Ascending aorta (tissue), 2 donors: ENCODE data around the gene HLA-DRB1. TPM values are rescaled to one million over a fixed set of nuclear protein-coding genes. Genes with fewer than 3 reads are reported as not detected.

Source experiments
- DNase-seq, 2 donors: peaks; one replicate each; pipeline ENCODE4 v3.0.0-alpha.2; 2019; ENCODE audit warnings: low spot score in 2 of 2
- H3K27ac ChIP-seq, 2 donors: fragments of 200-600 bp; sonication (generic); one replicate each; pipeline ENCODE4 v1.5.1; 2016 to 2017; ENCODE audit warnings: mild to moderate bottlenecking in 1 of 2
- H3K27me3 ChIP-seq: fragments of 200-600 bp; sonication (generic); one replicate; pipeline ENCODE4 v1.5.1; 2017
- H3K36me3 ChIP-seq, 2 donors: fragments of 200-600 bp; sonication (generic); one replicate each; pipeline ENCODE4 v1.5.1; 2016
- H3K4me1 ChIP-seq, 2 donors: fragments of 200-600 bp; sonication (generic); one replicate each; pipeline ENCODE4 v1.5.1; 2016 to 2017; ENCODE audit warnings: mild to moderate bottlenecking in 1 of 2
- H3K4me3 ChIP-seq, 2 donors: fragments of 200-600 bp; sonication (generic); one replicate each; pipeline ENCODE4 v1.5.1; 2016 to 2017; ENCODE audit warnings: mild to moderate bottlenecking in 1 of 2
- H3K9me3 ChIP-seq, 2 donors: fragments of 200-600 bp; sonication (generic); one replicate each; pipeline ENCODE4 v1.5.1; 2016
- CTCF ChIP-seq, 3 experiments: fragments of 200-600 bp in 2 of 3; fragments of 450-650 bp in 1 of 3; sonication (generic) in 2 of 3; IDR thresholded peaks; one replicate each; pipeline ENCODE4 v1.5.1; 2016 to 2019; ENCODE audit warnings: antibody characterized with exemption in 3 of 3, mild to moderate bottlenecking in 1 of 3, moderate library complexity in 1 of 3
- intact Hi-C: fragments of 100-400 bp; cut with DNase I; formaldehyde crosslinking; loops from one replicate; pipeline ENCODE4 v1.15.1; 2023
- total RNA-seq: library from RNA; depleted of rRNA; stranded (reverse); fragments of >200 nt; gene quantifications from one replicate; pipeline ENCODE4 v1.1.0, GENCODE V29; 2016

Gene HLA-DRB1
- total RNA-seq, 1 donor from 2014 or later = 82.5 TPM

- intact Hi-C loops = no loop called here
- DNase-seq = no peak
Measured at GRCh38 chr6:32622545-32623401, 33.1 kb upstream of the HLA-DRB1 start.

GRCh38 chr6:32621372-32621771, 31.7 kb upstream of the HLA-DRB1 start:
- intact Hi-C loops = no loop called here
- DNase-seq = no peak
- no peak overlapping the region for H3K27ac ChIP-seq

More at GRCh38 chr6:32622545-32623401, 33.1 kb upstream of the HLA-DRB1 start:
- Histone ChIP-seq H3K4me1 (no peaks in the 10 kb centered on the region), H3K4me3 (no peak overlapping the region), H3K9me3 (peaks cover 0 to 7% of the 10 kb centered on the region in 2 donors), H3K27me3 (no peaks in the 10 kb centered on the region), H3K27ac (no peak overlapping the region), H3K36me3 (no peaks in the 10 kb centered on the region)
- no peak for TF ChIP-seq CTCF (IDR thresholded peaks at IDR 0.05)

GRCh38 chr6:32617751-32618150, 28.1 kb upstream of the HLA-DRB1 start:
- Histone ChIP-seq H3K27ac (no peak overlapping the region), H3K36me3 (no peaks in the 10 kb centered on the region), H3K9me3 (peaks cover 0 to 7% of the 10 kb centered on the region in 2 donors), H3K4me3 (no peak overlapping the region), H3K4me1 (no peaks in the 10 kb centered on the region), H3K27me3 (no peaks in the 10 kb centered on the region)
- intact Hi-C loops = no loop called here
- TF ChIP-seq CTCF (IDR thresholded peaks at IDR 0.05) = no peak
- no peak for DNase-seq

More at GRCh38 chr6:32621372-32621771, 31.7 kb upstream of the HLA-DRB1 start:
- Histone ChIP-seq H3K4me3 (no peak overlapping the region), H3K9me3 (peaks cover 0 to 7% of the 10 kb centered on the region in 2 donors), H3K27me3 (no peaks in the 10 kb centered on the region), H3K4me1 (no peaks in the 10 kb centered on the region), H3K36me3 (no peaks in the 10 kb centered on the region)
- no peak for TF ChIP-seq CTCF (IDR thresholded peaks at IDR 0.05)

GRCh38 chr6:32615885-32616532, 26.4 kb upstream of the HLA-DRB1 start:
- H3K9me3 ChIP-seq = peaks cover 0 to 7% of the 10 kb centered on the region in 2 donors
- DNase-seq = no peak
- no peaks in the 10 kb centered on the region for H3K36me3 ChIP-seq
- intact Hi-C loops = no loop called here
- TF ChIP-seq CTCF (IDR thresholded peaks at IDR 0.05) = no peak
- H3K4me3 ChIP-seq = no peak overlapping the region
- no peaks in the 10 kb centered on the region for H3K27me3 ChIP-seq
- H3K4me1 ChIP-seq = no peaks in the 10 kb centered on the region
- no peak overlapping the region for H3K27ac ChIP-seq

- Histone ChIP-seq H3K36me3 (no peaks in the 10 kb centered on the region), H3K27ac (no peak overlapping the region), H3K4me1 (no peaks in the 10 kb centered on the region), H3K4me3 (no peak overlapping the region), H3K9me3 (peaks cover 0 to 7% of the 10 kb centered on the region in 2 donors), H3K27me3 (no peaks in the 10 kb centered on the region)
- intact Hi-C loops = no loop called here
- DNase-seq = no peak
- TF ChIP-seq CTCF (IDR thresholded peaks at IDR 0.05) = no peak
Measured at GRCh38 chr6:32614366-32615081, 24.9 kb upstream of the HLA-DRB1 start.
